Mammary epithelial cell (primary cell): ENCODE data around the gene MBD3L1.

Experiments
- EZH2 ChIP-seq: IDR thresholded peaks from 2 replicates; pipeline ENCODE4 v1.6.1; 2012; ENCODE audit warnings: low read length, inconsistent platforms, borderline replicate concordance
- TF ChIP-seq, protein P1 (sequence below), 2 donors: IDR thresholded peaks in 1 of 2; conservative IDR thresholded peaks in 1 of 2; 2 replicates each; pipeline ENCODE4 v1.5.1; 2011 to 2012; ENCODE audit warnings: inconsistent platforms in 2 of 2, low read length in 2 of 2, mild to moderate bottlenecking in 2 of 2, control low read depth in 1 of 2, low read depth in 1 of 2; ENCODE audit not compliant: insufficient read depth in 1 of 2; ENCODE audit errors: extremely low read depth in 1 of 2

DNA sequence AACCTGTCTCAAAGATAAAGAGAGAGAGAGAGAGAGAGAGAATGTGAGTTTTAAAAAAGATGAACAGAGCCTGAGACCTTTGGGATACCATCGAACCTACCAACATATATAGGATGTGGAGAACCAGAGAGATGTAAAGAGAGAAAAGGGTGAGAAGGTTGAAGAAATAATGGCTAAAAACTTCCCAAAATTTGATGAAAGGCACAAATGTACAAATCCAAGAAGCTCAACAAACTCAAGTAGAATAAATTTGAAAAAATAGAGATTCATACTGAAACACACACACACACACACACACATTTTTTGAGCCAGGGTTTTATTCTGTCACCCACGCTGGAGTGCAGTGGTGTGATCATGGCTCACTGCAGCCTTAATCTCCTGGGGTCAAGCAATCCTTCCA is 16.4 kb upstream of the MBD3L1 start:
- TF ChIP-seq EZH2: no peak
- TF ChIP-seq, protein P1, sequence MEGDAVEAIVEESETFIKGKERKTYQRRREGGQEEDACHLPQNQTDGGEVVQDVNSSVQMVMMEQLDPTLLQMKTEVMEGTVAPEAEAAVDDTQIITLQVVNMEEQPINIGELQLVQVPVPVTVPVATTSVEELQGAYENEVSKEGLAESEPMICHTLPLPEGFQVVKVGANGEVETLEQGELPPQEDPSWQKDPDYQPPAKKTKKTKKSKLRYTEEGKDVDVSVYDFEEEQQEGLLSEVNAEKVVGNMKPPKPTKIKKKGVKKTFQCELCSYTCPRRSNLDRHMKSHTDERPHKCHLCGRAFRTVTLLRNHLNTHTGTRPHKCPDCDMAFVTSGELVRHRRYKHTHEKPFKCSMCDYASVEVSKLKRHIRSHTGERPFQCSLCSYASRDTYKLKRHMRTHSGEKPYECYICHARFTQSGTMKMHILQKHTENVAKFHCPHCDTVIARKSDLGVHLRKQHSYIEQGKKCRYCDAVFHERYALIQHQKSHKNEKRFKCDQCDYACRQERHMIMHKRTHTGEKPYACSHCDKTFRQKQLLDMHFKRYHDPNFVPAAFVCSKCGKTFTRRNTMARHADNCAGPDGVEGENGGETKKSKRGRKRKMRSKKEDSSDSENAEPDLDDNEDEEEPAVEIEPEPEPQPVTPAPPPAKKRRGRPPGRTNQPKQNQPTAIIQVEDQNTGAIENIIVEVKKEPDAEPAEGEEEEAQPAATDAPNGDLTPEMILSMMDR (conservative IDR thresholded peaks at IDR 0.05 in 1 of 2, IDR thresholded peaks at IDR 0.05 in 1 of 2; ENCODE audit: extremely low read depth in 1 of 2, insufficient read depth in 1 of 2, low read depth in 1 of 2, low read length in 2 of 2): no peak
